ENCODE measurements around the gene AMZ2.

DNA sequence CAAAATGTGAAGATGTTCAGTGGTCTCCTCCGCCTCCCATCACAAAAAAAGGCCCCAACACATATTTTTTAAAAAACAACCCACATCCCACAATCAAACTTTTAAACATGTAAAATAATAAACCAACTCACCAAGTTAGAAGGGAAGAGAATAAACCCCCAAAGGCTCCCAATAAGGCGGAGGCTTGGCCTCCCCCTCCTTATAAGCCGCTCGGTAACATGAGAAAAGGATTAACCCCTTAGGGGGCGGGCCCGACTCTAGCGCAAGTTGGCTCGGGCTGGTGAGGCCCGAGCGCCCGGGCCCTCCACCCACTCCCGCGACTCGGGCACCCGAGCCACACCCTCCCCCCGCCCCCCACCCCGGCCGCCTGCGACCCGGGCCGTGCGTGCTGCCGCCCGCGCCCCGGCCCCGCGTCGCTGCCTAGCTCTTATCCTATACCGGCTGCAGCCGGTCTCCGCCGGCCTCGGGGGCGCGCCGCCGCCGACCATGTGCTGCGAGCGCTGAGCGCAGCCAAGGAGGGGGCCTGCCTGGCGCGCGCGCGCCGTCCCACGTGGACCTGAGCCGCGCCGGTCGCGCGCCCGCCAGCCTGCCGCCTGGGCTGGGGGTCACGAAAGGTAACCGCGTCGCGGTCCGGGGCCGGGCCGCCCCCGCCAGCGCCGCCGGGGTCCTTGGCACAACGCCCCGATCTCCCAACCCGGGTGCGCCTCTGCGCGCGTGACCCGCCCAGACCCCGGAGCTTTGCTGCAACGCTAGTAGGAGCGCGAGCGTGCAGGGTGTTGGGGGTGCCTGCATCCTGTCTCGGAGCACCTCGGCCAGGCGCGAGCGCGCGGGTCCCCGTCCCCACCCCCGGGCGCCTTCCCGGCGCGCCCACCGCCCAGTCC is 43.4 kb downstream of the AMZ2 start, which contains the start of the genes ARSG and SLC16A6:
- TF ChIP-seq, protein P1, sequence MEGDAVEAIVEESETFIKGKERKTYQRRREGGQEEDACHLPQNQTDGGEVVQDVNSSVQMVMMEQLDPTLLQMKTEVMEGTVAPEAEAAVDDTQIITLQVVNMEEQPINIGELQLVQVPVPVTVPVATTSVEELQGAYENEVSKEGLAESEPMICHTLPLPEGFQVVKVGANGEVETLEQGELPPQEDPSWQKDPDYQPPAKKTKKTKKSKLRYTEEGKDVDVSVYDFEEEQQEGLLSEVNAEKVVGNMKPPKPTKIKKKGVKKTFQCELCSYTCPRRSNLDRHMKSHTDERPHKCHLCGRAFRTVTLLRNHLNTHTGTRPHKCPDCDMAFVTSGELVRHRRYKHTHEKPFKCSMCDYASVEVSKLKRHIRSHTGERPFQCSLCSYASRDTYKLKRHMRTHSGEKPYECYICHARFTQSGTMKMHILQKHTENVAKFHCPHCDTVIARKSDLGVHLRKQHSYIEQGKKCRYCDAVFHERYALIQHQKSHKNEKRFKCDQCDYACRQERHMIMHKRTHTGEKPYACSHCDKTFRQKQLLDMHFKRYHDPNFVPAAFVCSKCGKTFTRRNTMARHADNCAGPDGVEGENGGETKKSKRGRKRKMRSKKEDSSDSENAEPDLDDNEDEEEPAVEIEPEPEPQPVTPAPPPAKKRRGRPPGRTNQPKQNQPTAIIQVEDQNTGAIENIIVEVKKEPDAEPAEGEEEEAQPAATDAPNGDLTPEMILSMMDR (IDR thresholded peaks at IDR 0.05; ENCODE audit: low read depth, low read length, missing input control): no peak
- TF ChIP-seq TAF1 (conservative IDR thresholded peaks at IDR 0.05) (no peak), JUND (IDR thresholded peaks at IDR 0.05) (no peak)
- TF ChIP-seq, protein P2, sequence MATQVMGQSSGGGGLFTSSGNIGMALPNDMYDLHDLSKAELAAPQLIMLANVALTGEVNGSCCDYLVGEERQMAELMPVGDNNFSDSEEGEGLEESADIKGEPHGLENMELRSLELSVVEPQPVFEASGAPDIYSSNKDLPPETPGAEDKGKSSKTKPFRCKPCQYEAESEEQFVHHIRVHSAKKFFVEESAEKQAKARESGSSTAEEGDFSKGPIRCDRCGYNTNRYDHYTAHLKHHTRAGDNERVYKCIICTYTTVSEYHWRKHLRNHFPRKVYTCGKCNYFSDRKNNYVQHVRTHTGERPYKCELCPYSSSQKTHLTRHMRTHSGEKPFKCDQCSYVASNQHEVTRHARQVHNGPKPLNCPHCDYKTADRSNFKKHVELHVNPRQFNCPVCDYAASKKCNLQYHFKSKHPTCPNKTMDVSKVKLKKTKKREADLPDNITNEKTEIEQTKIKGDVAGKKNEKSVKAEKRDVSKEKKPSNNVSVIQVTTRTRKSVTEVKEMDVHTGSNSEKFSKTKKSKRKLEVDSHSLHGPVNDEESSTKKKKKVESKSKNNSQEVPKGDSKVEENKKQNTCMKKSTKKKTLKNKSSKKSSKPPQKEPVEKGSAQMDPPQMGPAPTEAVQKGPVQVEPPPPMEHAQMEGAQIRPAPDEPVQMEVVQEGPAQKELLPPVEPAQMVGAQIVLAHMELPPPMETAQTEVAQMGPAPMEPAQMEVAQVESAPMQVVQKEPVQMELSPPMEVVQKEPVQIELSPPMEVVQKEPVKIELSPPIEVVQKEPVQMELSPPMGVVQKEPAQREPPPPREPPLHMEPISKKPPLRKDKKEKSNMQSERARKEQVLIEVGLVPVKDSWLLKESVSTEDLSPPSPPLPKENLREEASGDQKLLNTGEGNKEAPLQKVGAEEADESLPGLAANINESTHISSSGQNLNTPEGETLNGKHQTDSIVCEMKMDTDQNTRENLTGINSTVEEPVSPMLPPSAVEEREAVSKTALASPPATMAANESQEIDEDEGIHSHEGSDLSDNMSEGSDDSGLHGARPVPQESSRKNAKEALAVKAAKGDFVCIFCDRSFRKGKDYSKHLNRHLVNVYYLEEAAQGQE (IDR thresholded peaks at IDR 0.05): no peak
